Activated CD4-positive, alpha-beta T cell treated with anti-CD3 and anti-CD28 coated beads, Interleukin-2, Interleukin-6, amounts not matched to agents 100 ng/mL and 50 ng/mL, durations not matched to agents 16 hours and 8 hours (primary cell): Measurements from ENCODE around the gene IL9R.
"Not testable (repeated sequence)": the region's sequence is repeated elsewhere in the genome, so short reads cannot be mapped to it uniquely, and the experiment has no call there.

Experiments used
- DNase-seq: peaks from one replicate; pipeline ENCODE4 v3.0.0-alpha.2; 2020

The IL9R gene, protein sequence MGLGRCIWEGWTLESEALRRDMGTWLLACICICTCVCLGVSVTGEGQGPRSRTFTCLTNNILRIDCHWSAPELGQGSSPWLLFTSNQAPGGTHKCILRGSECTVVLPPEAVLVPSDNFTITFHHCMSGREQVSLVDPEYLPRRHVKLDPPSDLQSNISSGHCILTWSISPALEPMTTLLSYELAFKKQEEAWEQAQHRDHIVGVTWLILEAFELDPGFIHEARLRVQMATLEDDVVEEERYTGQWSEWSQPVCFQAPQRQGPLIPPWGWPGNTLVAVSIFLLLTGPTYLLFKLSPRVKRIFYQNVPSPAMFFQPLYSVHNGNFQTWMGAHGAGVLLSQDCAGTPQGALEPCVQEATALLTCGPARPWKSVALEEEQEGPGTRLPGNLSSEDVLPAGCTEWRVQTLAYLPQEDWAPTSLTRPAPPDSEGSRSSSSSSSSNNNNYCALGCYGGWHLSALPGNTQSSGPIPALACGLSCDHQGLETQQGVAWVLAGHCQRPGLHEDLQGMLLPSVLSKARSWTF

DNA sequence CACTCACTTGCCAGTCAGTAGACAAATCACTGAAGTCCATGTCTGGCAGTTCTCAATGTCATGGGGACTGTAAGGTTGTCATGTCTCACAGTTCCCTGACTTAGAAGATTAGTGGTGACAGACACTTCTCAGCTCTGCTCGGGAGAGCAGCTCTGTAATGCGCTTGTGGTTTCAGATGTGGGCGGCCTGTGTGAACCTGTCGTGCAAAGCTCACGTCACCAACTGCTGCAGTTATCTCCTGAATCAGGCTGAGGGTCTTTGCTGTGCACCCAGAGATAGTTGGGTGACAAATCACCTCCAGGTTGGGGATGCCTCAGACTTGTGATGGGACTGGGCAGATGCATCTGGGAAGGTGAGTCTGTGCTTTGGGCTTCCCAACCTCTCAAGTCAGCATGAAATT, at the start of gene IL9R:
IL9R (plus strand) TSS at position 261 of the 400 bp plus-strand sequence; CDS start at position 325, 64 bp downstream.
- DNase-seq, result peak; percentile 65

DNA sequence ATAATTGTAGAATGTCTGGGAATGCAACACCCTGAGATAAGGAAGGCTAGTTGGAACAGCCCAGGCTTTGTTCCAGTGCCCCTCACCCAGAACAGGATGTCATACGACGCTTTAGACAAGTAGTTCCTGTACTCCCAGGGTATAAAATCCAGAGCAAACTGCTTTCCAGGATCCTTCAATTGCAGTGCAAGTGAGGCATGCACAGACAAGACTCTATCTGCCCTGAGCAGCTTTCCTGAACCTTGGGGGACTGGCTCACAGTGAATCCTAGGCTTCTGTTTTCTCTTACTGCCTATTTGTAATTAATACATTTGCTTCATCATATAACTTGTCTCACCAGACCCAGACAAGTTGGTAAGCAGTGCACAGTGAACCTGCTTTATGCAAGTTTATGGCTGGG, 48.4 kb upstream of the IL9R start:
- no peak for DNase-seq

DNA sequence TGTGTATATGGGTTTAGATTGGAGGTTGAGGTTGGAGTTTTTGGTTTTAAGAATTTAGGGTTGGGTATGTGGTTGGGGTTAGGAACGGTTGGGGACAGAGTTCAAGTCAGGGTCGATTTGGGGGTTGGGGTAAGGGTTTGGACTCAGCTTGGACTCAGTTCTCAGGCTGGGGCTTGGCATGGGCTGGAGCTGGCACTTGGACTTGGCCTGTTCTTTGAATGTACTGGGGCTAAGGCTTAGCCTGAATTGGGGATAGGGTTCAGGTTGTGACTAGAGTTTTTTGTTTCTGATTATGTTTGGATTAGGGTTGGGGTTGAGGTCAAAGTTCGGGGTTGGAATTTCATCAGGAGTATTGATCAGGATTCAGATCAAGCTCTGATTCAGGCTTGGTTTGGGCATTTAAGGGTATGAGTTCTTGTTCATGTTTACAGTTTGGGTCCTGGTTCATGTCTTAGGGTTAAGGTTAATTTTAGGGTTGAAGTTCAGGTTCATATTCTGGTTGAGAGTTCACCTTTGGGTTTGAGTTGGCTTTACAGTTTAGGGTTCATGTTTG, 46.2 kb upstream of the IL9R start:
- no peak for DNase-seq

DNA sequence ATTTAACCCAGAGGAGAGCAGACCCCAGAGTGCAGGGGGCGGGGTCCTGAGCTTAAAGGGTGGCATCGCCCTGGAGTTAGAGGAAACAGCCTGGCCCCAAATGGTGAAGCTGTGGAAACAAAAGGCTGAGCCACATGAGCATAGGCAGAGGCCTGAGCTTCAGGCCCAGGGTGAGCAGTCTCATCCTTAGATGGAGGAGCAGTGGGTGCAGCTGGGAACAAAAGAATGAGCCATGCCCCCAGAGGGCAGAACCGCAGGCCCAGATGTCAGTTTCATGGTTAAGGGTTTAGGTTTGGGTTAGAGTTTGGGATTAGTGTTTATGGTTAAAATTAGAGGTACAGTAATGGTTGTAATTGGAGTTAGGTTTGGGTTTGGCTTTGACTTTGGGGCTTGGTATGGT, 44.4 kb upstream of the IL9R start:
- DNase-seq, result no peak

DNA sequence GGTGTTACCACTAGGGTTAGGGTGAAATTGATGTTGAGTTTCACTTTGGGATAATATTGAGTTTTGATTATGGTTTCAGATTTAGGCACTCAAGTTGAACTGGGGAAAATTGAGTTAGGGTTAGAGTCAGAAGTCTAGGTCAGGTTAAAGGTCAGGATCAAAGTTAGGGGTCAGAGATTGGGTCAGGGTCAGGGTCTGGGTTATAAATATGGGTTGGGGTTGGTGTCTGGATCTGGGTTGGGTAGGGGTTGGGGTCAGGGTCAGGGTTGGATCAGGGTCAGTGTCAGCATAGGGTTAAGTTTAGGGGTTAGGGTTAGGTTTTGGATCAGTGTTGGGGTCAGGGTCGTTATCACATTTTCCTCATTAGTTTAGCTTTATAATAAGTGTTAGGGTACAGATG, 42.7 kb upstream of the IL9R start:
- DNase-seq, result no peak

DNA sequence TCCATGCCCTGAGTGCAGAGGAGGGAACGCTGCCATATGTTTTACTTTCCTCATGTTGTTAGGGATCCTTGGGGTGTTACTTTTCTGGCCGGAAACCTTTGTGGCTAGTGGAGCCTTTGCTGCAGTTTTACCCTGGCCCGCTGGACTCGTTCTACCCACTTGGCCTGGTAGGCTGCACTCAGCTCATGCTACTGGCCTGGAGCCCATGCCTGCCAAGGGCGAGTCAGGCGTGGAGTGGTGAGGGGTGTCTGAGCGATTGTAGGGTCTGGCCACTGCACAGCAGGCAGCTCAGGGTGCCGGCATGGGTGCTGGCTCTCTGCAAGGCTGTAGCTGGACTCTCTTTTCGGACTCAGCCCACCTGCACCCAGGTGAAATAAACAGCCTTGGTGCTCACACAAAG, 41.4 kb upstream of the IL9R start:
- DNase-seq, result no peak

DNA sequence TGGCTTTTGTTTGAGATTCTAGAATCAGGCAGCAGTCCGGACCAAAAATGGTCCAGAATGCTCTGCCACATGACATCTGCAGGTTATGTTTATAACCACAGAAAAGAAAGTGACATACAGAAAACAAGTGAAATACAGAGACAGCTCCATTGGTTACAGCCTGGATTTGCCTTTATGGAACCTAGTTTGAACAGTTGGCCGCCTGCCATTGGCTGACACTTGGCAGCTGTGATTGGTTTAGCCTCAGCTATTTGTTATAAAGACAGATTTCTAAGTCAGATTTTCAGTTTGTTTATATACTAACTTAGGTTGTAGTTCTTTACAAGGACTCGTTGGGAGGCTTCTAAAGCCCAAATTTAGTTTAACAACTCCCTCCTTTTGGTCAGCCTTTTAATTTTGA, 40.8 kb upstream of the IL9R start:
- DNase-seq, result no peak

DNA sequence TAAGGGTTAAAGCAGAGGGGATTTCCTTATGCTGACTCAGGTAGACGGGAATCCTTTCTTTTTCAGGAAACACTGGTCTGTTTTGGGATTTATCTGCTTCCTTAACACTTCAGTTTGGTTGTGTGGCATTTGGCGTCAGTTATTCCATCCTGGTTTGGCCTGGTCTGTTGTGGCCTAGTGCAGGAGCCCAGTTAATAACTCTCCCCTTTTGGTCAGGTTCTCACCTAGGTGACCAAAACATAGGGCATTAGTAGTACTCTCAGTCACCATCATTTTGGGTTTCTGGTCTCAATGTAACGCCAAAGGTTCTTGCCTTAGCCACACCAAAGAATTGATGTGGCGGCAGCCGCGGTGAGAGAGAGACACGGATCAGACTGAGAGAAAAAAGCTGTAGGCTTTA, 39.7 kb upstream of the IL9R start:
- DNase-seq, result no peak

DNA sequence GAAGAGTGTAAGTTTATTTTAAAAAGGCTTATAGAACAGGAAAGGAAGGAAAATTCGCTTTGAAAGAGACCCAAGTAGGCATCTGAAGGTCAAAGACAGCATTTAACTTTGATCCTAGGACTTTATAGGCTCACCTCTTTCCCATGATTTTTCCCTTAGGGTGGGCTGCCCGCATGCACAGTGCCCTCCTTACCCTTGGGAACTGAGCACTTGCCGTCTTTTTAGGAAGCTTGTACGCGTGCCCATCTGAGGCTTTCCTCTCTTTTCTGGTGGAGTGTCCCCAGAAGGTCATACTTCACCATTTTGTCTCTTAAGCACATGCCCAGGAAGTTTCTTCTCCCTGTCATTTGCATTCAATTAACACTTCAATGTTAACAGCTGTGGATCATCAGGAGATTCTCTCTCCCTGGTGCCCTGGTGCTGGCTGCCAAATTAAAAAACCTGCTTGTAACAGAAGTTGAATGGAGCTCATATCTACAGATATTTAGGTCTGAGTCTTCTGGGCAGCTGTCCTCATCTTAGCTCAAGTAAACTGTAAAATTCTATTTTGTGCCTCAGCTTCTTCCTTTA, 38.4 kb upstream of the IL9R start:
- no peak for DNase-seq

DNA sequence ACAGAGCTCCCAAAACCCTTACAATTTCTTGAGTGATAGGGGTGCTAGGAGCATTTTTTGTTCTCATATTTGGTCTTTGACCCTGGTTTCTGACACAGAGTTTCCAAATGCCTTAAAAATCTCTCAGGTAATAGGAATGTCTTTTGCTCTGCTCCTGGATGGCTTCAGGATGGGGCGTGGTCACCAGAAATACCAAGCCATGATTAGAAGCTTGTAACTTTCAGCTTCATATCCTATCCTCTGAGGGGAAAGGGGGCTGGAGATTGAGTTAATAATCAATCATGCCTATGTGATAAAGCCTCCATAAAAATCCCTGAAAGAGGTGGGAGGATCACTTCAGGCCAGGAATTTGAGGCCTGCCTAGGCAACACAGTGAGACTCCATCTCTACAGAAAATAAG, 34.6 kb upstream of the IL9R start:
- no peak for DNase-seq

DNA sequence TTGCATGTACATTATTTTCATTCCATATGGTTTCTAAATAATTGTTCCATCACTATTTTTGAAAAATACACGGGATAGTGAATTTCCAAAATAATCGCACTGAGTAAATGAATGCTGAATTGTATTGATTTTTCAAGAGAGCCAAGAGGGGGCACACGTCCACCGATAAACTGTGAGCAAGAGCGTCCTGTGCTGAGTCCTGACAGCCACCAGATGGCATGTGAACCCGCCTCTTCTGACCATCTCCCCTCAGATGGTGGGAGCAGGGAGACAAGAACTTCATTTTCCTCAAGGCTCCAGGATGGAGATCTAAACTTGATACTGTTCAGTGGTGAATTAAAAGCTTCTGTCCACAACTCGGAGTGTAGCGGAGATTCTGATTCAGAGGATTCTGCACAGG, 30.6 kb upstream of the IL9R start:
- peak; percentile 43 for DNase-seq

DNA sequence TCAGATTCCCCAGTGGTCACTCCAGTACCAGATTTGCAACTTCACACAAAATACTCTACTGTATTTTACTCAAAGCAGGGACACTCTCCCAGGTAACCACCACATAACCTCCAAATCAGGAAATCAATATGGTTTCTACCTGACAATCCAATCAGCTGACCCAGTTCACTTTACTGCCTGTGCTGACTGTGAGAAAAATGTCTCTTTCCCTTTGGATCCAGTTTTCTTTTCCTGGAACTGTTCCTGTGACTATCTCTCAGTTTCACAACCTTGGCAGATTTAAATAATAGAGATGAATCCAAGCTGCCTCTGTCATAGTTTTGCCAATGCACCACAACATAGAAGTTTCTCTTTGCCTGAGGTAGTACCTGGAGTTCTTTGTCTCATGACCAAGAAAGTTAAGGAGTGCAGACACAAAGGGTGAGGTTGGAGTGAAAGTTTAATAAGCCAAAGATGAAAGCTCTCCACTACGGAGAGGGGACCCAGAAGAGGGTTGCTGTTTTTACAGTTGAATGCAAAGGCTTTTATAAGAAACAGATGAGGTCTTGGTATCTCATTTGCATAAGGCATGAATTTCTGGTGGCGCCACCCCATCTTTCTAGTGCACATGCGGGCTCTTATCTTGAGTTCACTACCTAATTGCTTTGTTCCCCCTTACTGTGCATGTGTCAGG, 29.7 kb upstream of the IL9R start:
- no peak for DNase-seq

DNA sequence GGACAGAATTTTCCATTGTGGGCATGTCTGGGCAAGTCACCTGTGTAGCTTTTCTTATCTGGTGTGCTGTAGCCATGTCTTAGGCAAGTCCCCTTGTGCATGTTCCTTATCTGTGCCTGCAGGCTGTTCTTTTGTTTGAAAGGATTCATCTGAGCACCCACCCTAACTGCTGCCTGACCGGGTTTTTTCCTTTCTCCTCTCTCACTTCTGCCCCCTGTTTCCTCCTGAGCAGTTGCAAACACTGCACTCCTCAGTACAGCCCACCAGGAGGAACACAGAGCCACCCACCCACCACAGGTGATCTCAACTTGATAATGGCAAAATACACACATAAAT, 29.2 kb upstream of the IL9R start:
- DNase-seq, result no peak

DNA sequence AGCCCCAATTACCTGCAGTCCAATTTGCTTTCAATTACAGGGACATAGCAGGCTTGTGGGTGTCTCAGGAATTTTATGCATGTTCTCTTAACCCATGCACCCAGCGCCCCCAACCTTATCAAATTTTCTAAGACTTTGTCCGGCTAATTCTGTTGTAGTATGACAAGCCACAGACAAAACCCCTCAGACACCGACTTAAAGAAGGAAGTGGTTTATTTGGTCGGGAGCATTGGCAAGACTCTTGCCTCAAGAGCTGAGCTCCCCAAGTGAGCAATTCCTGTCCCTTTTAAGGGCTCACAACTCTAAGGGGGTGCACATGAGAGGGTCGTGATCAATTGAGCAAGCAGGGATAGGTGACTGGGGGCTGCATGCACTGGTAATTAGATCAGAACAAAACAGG, 28.7 kb upstream of the IL9R start:
- DNase-seq, result no peak

DNA sequence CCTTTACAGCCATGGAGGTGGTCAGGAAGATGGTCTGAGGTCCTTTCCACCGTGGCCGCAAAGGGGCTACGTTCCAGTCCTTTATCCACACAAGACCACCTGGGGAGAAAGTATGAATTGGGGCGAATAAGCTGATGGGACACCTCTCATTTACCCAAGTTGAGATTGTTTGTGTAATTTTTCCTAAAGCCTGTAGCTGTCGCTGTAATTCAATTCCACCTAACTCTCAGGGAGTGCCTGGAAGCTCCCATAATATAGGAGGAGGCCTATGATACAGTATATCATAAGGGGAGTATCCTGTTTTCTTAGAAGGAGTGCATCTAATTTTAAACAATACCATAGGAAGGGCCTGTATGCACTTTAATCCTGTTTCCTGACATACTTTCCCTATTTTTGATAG, 25.8 kb upstream of the IL9R start:
- DNase-seq, result not testable (repeated sequence)

DNA sequence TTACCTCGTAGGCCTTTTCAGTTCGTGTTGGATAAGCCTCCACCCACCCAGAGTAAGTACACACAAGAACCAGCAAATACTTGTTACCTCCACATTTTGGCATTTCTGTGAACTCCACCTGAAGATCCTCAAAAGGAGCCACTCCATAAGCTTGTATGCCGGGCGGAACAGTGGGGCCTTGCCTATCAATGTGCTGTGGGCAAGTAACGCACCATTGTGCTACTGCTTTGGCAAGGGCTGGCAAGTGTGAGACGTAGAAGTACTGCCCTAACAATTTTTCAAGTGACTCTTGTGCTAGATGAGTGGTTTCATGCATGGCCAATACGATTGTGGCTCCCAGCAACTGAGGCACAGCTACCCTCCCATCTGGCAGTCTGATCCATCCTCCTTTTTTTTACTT, 25.3 kb upstream of the IL9R start:
- not testable (repeated sequence) for DNase-seq

DNA sequence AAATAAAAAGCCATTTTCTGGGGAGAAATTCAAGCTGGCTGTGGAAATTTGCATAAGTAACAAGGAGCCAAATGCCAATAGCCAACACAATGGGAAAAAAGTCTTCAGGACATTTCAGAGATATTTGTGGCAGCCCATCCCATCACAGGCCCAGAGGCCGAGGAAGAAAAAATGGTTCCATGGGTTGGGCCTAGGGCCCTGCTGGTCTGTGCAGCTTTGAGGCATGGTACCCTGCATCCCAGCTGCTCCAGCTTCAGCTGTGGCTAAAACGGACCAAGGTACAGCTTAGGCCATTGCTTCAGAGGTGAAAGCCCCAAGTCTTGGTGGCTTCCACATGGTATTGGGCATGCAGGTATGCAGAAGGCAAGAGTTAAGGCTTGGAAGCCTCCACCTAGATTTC, 14.2 kb upstream of the IL9R start:
- DNase-seq, result no peak

DNA sequence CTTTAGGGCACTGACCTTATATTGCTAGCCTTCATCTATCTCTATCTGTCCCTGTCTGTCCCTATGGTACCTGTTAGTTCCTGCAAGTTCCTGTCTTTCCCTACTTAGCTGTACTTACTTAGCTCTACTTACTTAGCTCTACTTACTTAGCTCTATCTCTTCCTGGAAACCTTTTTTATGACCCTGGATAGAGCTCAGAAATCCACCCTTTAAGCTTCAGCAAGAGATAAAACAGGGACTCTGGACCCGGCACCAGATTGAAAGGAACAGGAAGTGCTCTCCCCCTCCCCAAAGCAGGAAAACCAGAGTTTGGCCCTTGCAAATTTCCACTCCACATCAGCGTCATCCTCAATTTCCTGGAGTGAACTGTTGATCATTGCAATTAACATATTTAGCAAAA, 12.3 kb upstream of the IL9R start:
- no peak for DNase-seq

DNA sequence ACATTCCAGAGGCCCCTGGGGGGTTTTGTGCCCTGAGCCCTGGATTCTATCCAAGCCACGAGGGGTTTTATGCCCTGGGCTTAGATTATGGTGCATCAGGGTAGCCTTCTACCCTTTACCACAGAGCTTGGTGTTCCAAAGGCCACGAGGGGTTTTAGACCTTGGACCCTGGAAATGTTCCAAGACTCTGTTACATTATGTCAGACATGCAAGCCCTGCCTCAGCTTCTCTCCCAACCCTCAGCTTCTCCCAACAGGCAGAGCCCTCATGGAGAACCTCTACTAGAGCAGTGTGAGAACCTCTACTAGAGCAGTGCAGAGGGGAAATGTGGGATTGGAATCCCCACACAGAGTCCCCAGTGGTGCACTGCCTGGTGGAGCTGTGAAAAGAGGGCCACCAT, 10.5 kb upstream of the IL9R start:
- not testable (repeated sequence) for DNase-seq

DNA sequence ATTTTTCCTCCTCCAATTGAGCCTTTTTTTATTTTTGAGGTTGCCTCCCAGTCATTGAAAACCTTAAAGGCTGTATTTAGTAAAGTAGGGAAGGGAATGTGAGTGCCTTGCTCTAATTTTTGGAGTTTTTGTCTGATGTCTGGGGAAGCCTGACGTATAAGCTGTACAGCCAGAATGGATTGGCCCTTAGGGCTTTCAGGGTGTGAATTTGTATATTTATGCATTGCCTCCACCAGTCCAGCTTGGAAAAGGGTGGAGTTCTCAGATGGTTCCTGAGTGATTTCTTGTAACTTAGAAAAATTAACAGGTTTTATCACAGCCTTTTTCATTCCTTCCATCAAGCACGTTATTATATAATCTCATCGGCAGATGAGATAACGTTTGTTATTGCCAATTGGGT, 8.6 kb upstream of the IL9R start:
- no peak for DNase-seq

DNA sequence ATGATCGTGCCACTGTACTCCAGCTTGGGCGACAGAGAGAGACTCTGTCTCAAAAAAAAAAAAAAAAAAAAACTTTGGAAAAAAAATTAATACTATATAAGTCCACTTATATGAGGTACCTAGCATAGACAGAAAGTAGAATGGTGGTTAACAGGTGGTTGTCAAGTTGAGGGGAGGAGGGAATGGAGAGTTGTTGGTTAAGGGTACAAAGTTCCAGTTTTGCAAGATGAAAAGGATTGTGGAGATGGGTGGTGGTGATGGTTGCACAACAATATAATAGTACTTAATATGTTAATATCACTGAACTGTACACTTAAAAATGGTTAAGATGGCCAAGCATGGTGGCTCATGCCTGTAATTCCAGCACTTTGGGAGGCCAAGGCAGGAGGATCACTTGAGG, 4.1 kb upstream of the IL9R start:
- no peak for DNase-seq

DNA sequence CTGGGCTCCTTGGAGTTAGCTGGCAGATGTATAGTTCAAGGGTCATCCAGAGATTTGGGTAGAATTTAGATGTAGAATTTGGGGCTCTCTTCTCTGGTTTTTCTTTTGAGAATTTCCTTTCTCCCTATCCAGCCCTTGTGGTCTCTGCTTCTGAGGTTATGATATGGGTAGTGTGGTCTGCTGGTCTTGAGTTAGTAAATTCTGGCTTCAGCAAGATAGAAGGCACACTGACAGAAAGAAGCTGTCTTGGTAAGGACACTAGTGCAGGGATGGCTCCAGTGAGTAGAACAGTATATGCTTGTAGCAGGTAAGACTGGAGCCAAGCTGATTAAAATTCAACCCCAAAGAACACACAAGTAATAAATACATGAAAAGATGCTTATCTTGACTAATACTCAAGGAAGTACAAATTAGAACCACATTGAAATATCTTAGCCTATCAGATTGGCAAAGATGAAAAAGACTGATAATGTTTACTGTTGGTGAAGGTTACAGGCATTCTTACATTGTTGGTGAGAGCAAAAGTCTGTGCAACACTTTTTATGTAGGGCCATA, 2.1 kb upstream of the IL9R start:
- no peak for DNase-seq

DNA sequence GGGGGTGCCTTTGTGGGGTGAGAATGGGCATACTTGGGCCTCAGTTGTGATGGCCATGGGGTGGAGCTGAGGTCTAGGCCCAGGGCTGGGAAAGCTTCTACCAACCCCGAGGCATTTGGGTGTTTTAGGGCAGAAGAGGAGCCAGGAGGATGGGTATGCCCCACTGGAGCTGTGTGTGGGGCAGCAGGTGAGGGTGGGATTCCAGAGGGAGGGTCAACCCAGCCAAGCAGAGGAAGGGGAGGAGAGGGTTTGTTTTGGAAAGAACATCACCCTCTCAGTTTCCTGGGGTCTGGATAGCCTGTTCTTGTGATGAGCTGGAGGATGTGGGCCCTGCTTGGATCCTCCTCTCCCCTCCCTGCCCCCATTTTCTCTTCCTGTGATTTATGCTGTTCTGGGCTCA, 620 bp downstream of the IL9R start:
- no peak for DNase-seq
